Omental fat pad (tissue), 4 donors: ENCODE results near the gene AGPAT3. TPM values are rescaled to one million over a fixed set of nuclear protein-coding genes. Genes with fewer than 3 reads are reported as not detected.

Experiments used
- ATAC-seq: fragments of 150-250 bp; one replicate; pipeline ENCODE4 v1.9.1; 2016; ENCODE audit warnings: mild to moderate bottlenecking, moderate library complexity; ENCODE audit not compliant: low FRiP score
- DNase-seq: peaks from one replicate; pipeline ENCODE4 v3.0.0-alpha.2; 2019; ENCODE audit warnings: low spot score
- total RNA-seq, 4 donors: library from RNA; depleted of rRNA; stranded (reverse); fragments of >200 nt; gene quantifications; one replicate each; pipeline ENCODE4 v1.1.0, GENCODE V29; 2016
- TF ChIP-seq, protein P1 (sequence below), 3 donors: fragments of 450-650 bp; IDR thresholded peaks; one replicate each; pipeline ENCODE4 v1.5.1; 2016 to 2017; ENCODE audit warnings: antibody characterized with exemption in 3 of 3, mild to moderate bottlenecking in 3 of 3, moderate library complexity in 2 of 3

AGPAT3 gene, protein sequence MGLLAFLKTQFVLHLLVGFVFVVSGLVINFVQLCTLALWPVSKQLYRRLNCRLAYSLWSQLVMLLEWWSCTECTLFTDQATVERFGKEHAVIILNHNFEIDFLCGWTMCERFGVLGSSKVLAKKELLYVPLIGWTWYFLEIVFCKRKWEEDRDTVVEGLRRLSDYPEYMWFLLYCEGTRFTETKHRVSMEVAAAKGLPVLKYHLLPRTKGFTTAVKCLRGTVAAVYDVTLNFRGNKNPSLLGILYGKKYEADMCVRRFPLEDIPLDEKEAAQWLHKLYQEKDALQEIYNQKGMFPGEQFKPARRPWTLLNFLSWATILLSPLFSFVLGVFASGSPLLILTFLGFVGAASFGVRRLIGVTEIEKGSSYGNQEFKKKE
- 10 to 100 TPM; 29.7 to 47.0 (median 43.3) TPM for total RNA-seq

DNA sequence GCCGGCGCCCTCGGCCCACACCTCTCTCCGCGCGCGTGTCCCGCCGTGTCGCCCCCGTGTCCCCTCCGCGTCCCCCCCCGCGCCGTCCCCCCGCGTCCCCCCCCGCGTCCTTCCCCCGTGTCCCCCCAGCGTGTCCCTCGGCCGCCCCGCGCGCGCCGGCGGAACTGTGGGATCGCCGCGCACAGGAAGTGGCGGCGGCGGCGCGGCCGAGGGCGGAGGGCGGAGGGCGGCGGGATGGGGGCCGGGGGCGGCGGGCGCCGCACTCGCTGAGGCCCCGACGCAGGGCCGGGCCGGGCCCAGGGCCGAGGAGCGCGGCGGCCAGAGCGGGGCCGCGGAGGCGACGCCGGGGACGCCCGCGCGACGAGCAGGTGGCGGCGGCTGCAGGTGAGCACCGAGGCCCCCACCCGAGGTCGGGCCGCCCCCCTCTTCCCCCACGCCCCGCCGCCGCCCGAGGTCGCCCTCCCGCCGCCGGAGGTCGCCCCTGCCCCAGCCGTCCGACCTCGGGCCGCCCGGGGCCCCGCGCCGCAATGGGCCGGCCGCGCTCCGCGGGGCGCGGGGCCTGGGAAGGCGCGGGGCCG, at the start of gene AGPAT3:
Gene AGPAT3 (plus strand): TSS at position 262 of the 578 bp plus-strand sequence. CDS start 94,459 bp downstream, outside the sequence.
- TF ChIP-seq, protein P1, sequence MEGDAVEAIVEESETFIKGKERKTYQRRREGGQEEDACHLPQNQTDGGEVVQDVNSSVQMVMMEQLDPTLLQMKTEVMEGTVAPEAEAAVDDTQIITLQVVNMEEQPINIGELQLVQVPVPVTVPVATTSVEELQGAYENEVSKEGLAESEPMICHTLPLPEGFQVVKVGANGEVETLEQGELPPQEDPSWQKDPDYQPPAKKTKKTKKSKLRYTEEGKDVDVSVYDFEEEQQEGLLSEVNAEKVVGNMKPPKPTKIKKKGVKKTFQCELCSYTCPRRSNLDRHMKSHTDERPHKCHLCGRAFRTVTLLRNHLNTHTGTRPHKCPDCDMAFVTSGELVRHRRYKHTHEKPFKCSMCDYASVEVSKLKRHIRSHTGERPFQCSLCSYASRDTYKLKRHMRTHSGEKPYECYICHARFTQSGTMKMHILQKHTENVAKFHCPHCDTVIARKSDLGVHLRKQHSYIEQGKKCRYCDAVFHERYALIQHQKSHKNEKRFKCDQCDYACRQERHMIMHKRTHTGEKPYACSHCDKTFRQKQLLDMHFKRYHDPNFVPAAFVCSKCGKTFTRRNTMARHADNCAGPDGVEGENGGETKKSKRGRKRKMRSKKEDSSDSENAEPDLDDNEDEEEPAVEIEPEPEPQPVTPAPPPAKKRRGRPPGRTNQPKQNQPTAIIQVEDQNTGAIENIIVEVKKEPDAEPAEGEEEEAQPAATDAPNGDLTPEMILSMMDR (IDR thresholded peaks at IDR 0.05), result no peak
- ATAC-seq (peak; percentile 21), DNase-seq (no peak)

DNA sequence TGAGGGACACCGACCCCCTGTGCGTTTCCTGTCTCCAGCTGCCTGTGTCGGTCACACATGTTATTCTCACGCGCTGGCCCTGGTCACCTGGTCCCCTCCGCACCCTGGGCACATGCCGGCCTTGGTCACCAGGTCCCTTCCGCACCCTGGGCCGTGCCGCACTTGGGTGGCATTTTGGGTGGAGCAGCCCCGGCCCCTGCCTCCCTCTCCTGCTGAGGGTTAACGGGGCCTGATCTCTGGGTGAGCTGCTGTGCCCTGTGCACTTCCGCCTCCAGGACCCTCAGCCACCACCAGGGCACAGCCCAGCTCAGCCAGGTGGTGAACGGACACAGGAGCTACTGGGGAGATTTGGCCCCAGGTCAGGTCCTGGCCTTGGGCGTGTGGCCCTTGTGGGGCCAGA, 49.0 kb upstream of the AGPAT3 start:
- DNase-seq (no peak), ATAC-seq (no peak)
- TF ChIP-seq, protein P1 (IDR thresholded peaks at IDR 0.05), result no peak

DNA sequence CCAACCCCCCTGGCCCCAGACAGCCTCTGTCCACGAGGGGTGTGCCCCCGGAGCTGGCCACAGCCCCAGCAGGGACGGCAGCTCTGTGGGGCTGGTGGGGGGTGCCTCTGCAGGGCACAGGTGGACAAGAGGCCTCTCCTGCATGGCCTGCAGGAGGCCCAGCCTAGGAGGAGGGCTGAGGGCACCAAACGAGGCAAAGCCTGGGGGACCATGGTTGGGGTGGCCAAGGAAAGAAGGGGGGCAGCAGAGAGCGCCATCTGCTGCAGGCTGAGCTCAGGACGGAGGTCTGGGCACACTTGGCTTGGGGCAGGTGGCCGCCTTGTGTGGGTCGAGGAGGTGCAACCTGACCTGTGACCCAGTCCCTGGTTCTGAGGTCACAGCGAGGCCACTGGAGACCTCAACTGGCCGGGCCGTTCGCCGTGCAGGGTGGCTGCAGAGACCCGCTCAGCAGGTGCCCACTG, 48.4 kb upstream of the AGPAT3 start:
- DNase-seq, result no peak
- TF ChIP-seq, protein P1 (IDR thresholded peaks at IDR 0.05), result no peak

DNA sequence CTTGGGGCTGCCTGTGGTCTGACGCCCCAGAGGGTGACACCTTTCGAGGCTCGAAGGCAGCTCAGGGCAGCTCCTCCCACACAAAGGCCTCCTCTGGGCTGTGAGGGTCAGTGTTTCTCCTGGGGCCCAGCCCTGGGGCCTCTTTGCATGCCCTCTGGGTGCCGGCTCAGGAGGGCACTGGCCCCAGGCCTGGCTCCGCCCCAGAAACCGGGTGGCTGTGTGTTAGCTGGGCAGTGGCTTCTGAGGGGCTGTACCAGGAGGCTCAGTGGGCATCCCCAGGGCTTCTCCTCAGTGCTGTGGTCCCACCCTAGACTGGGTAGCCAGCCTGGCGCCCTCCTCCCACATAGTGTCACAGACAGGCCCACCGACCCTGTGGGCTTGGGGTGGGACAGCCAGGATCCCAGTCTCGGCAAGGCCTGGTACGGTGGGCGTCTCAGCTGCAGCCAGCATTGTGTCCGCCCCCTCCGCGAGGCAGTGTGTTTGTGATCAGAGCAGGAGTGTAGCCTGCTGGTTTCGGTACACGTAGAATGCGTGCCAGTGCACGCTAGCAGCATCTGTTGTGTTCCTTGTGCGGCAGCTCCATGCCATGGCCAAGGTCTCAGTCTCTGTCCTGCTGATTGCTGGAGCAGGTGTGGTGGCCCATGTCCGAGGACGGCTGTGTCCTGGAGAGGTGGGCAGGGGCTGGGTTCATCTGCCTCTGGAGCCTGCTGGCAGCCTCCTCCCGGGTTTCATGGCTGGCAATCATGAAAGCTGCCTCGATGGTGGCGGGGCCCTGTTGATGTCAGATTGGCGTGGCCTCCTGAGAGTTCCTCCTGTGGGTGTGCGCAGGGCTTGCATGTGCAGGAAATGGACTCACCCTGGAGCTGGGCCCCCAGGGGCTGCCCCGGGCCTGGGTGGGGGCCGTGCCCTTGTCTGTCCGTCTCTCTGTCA, 47.6 kb upstream of the AGPAT3 start:
- no peak for ATAC-seq
- DNase-seq, result no peak
- TF ChIP-seq, protein P1 (IDR thresholded peaks at IDR 0.05), result no peak

More for the DNA sequence above, 48.4 kb upstream of the AGPAT3 start:
- ATAC-seq, result no peak

DNA sequence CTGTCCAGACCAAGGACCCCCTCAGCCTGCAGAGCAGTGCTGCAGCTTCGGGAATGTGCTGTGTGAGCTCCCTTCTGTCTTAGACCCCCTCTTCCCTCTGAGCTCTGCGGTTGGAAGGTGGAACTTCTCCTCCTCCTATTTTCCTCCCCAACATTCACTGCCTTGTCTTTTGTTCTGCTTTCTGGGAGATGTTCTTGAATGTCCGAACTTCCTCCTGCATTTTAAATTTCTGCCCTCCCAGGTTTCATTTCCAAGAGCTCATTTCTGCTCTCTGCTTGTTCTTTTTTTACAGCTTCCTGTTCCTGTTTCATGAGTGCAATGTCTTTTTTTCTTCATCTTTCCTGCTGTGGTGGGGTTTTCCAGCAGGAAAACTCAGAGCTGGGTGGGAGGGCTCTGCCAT, 46.3 kb upstream of the AGPAT3 start:
- TF ChIP-seq, protein P1 (IDR thresholded peaks at IDR 0.05), result no peak
- DNase-seq, result no peak
- ATAC-seq, result no peak

DNA sequence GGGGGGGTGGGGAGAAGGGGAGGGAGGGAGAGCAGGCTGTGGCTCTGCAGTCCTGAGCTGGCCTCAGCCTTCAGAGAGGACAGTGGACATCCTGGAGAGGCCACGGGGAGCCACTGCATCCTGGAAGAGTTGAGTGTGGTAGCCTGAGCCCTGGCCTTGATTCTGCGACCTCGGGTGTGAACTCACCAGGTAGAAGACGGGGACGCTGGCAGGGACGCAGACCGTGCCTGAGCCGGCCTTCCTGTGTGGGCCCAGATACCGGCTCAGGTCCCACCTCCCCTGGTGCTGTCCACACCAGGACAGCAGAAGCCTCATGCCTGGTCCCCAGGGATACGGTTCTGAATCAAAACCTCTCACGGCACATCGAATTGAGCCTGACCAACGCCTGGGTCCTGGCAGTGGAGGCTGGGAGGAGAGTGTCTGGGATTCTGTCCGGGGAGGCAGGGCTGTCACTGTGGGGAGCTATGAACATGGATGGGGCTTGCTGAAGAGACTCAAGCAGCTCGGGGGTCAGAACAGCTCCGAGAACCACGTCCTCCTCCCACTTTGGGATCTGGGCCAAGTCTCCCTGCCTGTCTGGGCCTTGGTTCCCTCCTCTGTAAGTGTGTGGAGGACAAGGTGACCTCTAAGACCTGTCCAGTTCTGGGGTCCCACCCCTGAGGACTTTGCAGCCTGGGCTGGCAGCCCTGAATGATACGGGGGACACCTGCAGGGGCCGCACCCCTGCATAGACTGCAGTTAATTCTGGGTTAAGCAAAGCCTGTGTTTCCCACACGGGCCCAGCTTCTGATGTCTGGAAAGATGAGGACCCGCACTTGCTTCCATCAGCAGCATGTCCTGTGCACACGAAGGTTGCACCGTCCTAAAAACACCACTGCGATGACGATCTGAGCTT, 45.3 kb upstream of the AGPAT3 start:
- ATAC-seq (no peak), DNase-seq (no peak)
- TF ChIP-seq, protein P1 (IDR thresholded peaks at IDR 0.05), result no peak
